ENCODE results near the gene FIG4.
A peak's percentile ranks its signal among the peaks of the same experiment; 100 is the strongest.
"Not testable (repeated sequence)": the region's sequence is repeated elsewhere in the genome, so short reads cannot be mapped to it uniquely, and the experiment has no call there.

Gene FIG4

GRCh38 chr6:109865968-109866367 lies 174.9 kb downstream of the FIG4 start:
- Histone ChIP-seq H3K27ac (replicated peaks; ENCODE audit: low read length) (no peak overlapping the region), H3K4me3 (ENCODE audit: low read length in 2 of 2) (no peak overlapping the region), H3K18ac (ENCODE audit: low read length) (no peak overlapping the region), H3K27me3 (ENCODE audit: control insufficient read depth in 3 of 3, insufficient read depth in 3 of 3, low read depth in 1 of 3, low read length in 3 of 3) (no peaks in the 10 kb centered on the region), H3K23ac (ENCODE audit: low read depth, low read length, poor library complexity) (no peak overlapping the region), H3K9me3 (replicated peaks in 1 of 2; ENCODE audit: control insufficient read depth in 2 of 2, insufficient read depth in 1 of 2, low read depth in 1 of 2, low read length in 2 of 2) (no peaks in the 10 kb centered on the region), H3K14ac (ENCODE audit: low read length) (peak overlapping the region; percentile 31), H3K36me3 (replicated peaks in 1 of 2; ENCODE audit: control insufficient read depth in 2 of 2, insufficient read depth in 2 of 2, low read length in 2 of 2) (no peaks in the 10 kb centered on the region), H2BK5ac (ENCODE audit: low read length) (no peak overlapping the region), H3K9ac (ENCODE audit: low read depth, low read length, poor library complexity) (no peak overlapping the region), H2BK12ac (ENCODE audit: low read length) (no peak overlapping the region), H3K4me2 (ENCODE audit: insufficient read depth, low read length, poor library complexity, severe bottlenecking) (no peak overlapping the region), H2BK120ac (ENCODE audit: low read depth, low read length) (no peak overlapping the region), H4K8ac (ENCODE audit: low read depth, low read length) (no peak overlapping the region), H3K4me1 (ENCODE audit: control insufficient read depth in 2 of 2, insufficient read depth in 1 of 2, low read depth in 1 of 2, low read length in 2 of 2) (no peaks in the 10 kb centered on the region), H2BK15ac (ENCODE audit: low read length) (no peak overlapping the region), H3K79me1 (ENCODE audit: low read depth, low read length) (no peaks in the 10 kb centered on the region), H2AFZ (ENCODE audit: low read length) (no peak overlapping the region), H3K4ac (ENCODE audit: low read length) (no peak overlapping the region), H4K91ac (ENCODE audit: low read depth, low read length, poor library complexity) (no peak overlapping the region), H2AK5ac (ENCODE audit: low read depth, low read length) (no peak overlapping the region)
- WGBS, 2 donors (ENCODE audit: extremely low coverage in 2 of 2, insufficient read length in 2 of 2, insufficient replicate concordance in 1 of 2): no CpG with 5 or more reads among the region's 4 CpGs
- no peak for DNase-seq (ENCODE audit: low spot score)

GRCh38 chr6:109867009-109867969 lies 176.2 kb downstream of the FIG4 start:
- Histone ChIP-seq H3K4me2 (ENCODE audit: insufficient read depth, low read length, poor library complexity, severe bottlenecking) (no peak overlapping the region), H3K27me3 (ENCODE audit: control insufficient read depth in 3 of 3, insufficient read depth in 3 of 3, low read depth in 1 of 3, low read length in 3 of 3) (no peaks in the 10 kb centered on the region), H4K8ac (ENCODE audit: low read depth, low read length) (no peak overlapping the region), H3K9me3 (replicated peaks in 1 of 2; ENCODE audit: control insufficient read depth in 2 of 2, insufficient read depth in 1 of 2, low read depth in 1 of 2, low read length in 2 of 2) (peaks cover 0 to 1% of the 10 kb centered on the region in 2 donors), H2AK5ac (ENCODE audit: low read depth, low read length) (no peak overlapping the region), H3K9ac (ENCODE audit: low read depth, low read length, poor library complexity) (no peak overlapping the region), H3K4me3 (ENCODE audit: low read length in 2 of 2) (no peak overlapping the region), H2BK120ac (ENCODE audit: low read depth, low read length) (no peak overlapping the region), H3K4ac (ENCODE audit: low read length) (no peak overlapping the region), H3K23ac (ENCODE audit: low read depth, low read length, poor library complexity) (no peak overlapping the region), H4K91ac (ENCODE audit: low read depth, low read length, poor library complexity) (no peak overlapping the region), H3K4me1 (ENCODE audit: control insufficient read depth in 2 of 2, insufficient read depth in 1 of 2, low read depth in 1 of 2, low read length in 2 of 2) (no peaks in the 10 kb centered on the region), H2BK12ac (ENCODE audit: low read length) (no peak overlapping the region), H2BK15ac (ENCODE audit: low read length) (no peak overlapping the region), H2AFZ (ENCODE audit: low read length) (peak overlapping the region; percentile 57), H2BK5ac (ENCODE audit: low read length) (no peak overlapping the region), H3K79me1 (ENCODE audit: low read depth, low read length) (no peaks in the 10 kb centered on the region), H3K36me3 (replicated peaks in 1 of 2; ENCODE audit: control insufficient read depth in 2 of 2, insufficient read depth in 2 of 2, low read length in 2 of 2) (no peaks in the 10 kb centered on the region), H3K14ac (ENCODE audit: low read length) (no peak overlapping the region), H3K18ac (ENCODE audit: low read length) (no peak overlapping the region), H3K27ac (replicated peaks; ENCODE audit: low read length) (no peak overlapping the region)
- no CpG with 5 or more reads among the region's 7 CpGs for whole genome bisulfite sequencing, 2 donors (ENCODE audit: extremely low coverage in 2 of 2, insufficient read length in 2 of 2, insufficient replicate concordance in 1 of 2)
- DNase-seq (ENCODE audit: low spot score): no peak

GRCh38 chr6:109867970-109868358 lies 176.9 kb downstream of the FIG4 start:
- H2AK5ac ChIP-seq (ENCODE audit: low read depth, low read length): no peak overlapping the region
- no peak overlapping the region for H2BK5ac ChIP-seq (ENCODE audit: low read length)
- no peaks in the 10 kb centered on the region for H3K4me1 ChIP-seq (ENCODE audit: control insufficient read depth in 2 of 2, insufficient read depth in 1 of 2, low read depth in 1 of 2, low read length in 2 of 2)
- no peak overlapping the region for H3K4ac ChIP-seq (ENCODE audit: low read length)
- H3K9me3 ChIP-seq (replicated peaks in 1 of 2; ENCODE audit: control insufficient read depth in 2 of 2, insufficient read depth in 1 of 2, low read depth in 1 of 2, low read length in 2 of 2): peaks cover 0 to 1% of the 10 kb centered on the region in 2 donors
- H3K36me3 ChIP-seq (replicated peaks in 1 of 2; ENCODE audit: control insufficient read depth in 2 of 2, insufficient read depth in 2 of 2, low read length in 2 of 2): no peaks in the 10 kb centered on the region
- no peak overlapping the region for H2AFZ ChIP-seq (ENCODE audit: low read length)
- H3K79me1 ChIP-seq (ENCODE audit: low read depth, low read length): no peaks in the 10 kb centered on the region
- DNase-seq (ENCODE audit: low spot score): no peak
- H3K4me3 ChIP-seq (ENCODE audit: low read length in 2 of 2): no peak overlapping the region
- H4K91ac ChIP-seq (ENCODE audit: low read depth, low read length, poor library complexity): no peak overlapping the region
- no peak overlapping the region for H2BK12ac ChIP-seq (ENCODE audit: low read length)
- no peak overlapping the region for H2BK120ac ChIP-seq (ENCODE audit: low read depth, low read length)
- no CpG with 5 or more reads among the region's 2 CpGs for WGBS, 2 donors (ENCODE audit: extremely low coverage in 2 of 2, insufficient read length in 2 of 2, insufficient replicate concordance in 1 of 2)
- H3K23ac ChIP-seq (ENCODE audit: low read depth, low read length, poor library complexity): no peak overlapping the region
- no peak overlapping the region for H2BK15ac ChIP-seq (ENCODE audit: low read length)
- no peak overlapping the region for H3K9ac ChIP-seq (ENCODE audit: low read depth, low read length, poor library complexity)
- no peak overlapping the region for H3K4me2 ChIP-seq (ENCODE audit: insufficient read depth, low read length, poor library complexity, severe bottlenecking)
- H3K14ac ChIP-seq (ENCODE audit: low read length): no peak overlapping the region
- no peak overlapping the region for H4K8ac ChIP-seq (ENCODE audit: low read depth, low read length)
- H3K18ac ChIP-seq (ENCODE audit: low read length): no peak overlapping the region
- H3K27me3 ChIP-seq (ENCODE audit: control insufficient read depth in 3 of 3, insufficient read depth in 3 of 3, low read depth in 1 of 3, low read length in 3 of 3): no peaks in the 10 kb centered on the region
- H3K27ac ChIP-seq (replicated peaks; ENCODE audit: low read length): no peak overlapping the region

GRCh38 chr6:109869398-109870088 lies 178.4 kb downstream of the FIG4 start:
- DNase-seq (ENCODE audit: low spot score); H3K9me3 ChIP-seq (replicated peaks in 1 of 2; ENCODE audit: control insufficient read depth in 2 of 2, insufficient read depth in 1 of 2, low read depth in 1 of 2, low read length in 2 of 2); H3K79me1 ChIP-seq (ENCODE audit: low read depth, low read length); H2BK5ac ChIP-seq (ENCODE audit: low read length); H2BK12ac ChIP-seq (ENCODE audit: low read length); H3K4me3 ChIP-seq (ENCODE audit: low read length in 2 of 2); H2AFZ ChIP-seq (ENCODE audit: low read length); H4K8ac ChIP-seq (ENCODE audit: low read depth, low read length); H4K91ac ChIP-seq (ENCODE audit: low read depth, low read length, poor library complexity); H3K23ac ChIP-seq (ENCODE audit: low read depth, low read length, poor library complexity); H2BK120ac ChIP-seq (ENCODE audit: low read depth, low read length); H3K27me3 ChIP-seq (ENCODE audit: control insufficient read depth in 3 of 3, insufficient read depth in 3 of 3, low read depth in 1 of 3, low read length in 3 of 3); H2BK15ac ChIP-seq (ENCODE audit: low read length); H3K14ac ChIP-seq (ENCODE audit: low read length); H3K36me3 ChIP-seq (replicated peaks in 1 of 2; ENCODE audit: control insufficient read depth in 2 of 2, insufficient read depth in 2 of 2, low read length in 2 of 2); H3K27ac ChIP-seq (replicated peaks; ENCODE audit: low read length); H3K18ac ChIP-seq (ENCODE audit: low read length); H3K9ac ChIP-seq (ENCODE audit: low read depth, low read length, poor library complexity); H3K4me1 ChIP-seq (ENCODE audit: control insufficient read depth in 2 of 2, insufficient read depth in 1 of 2, low read depth in 1 of 2, low read length in 2 of 2); H3K4ac ChIP-seq (ENCODE audit: low read length); H3K4me2 ChIP-seq (ENCODE audit: insufficient read depth, low read length, poor library complexity, severe bottlenecking); H2AK5ac ChIP-seq (ENCODE audit: low read depth, low read length): not testable (repeated sequence)
- WGBS, 2 donors (ENCODE audit: extremely low coverage in 2 of 2, insufficient read length in 2 of 2, insufficient replicate concordance in 1 of 2): no CpG with 5 or more reads among the region's 5 CpGs
